T follicular helper cell (primary cell): ENCODE results near the gene TBX1.

Source experiments
- DNase-seq: peaks from one replicate; pipeline ENCODE4 v3.0.0-alpha.2; 2020; ENCODE audit warnings: low read depth

TBX1 gene

GRCh38 chr22:19800306-19800705, 39.7 kb downstream of the TBX1 start:
- no peak for DNase-seq

GRCh38 chr22:19800761-19801244, 40.2 kb downstream of the TBX1 start:
- no peak for DNase-seq

DNA sequence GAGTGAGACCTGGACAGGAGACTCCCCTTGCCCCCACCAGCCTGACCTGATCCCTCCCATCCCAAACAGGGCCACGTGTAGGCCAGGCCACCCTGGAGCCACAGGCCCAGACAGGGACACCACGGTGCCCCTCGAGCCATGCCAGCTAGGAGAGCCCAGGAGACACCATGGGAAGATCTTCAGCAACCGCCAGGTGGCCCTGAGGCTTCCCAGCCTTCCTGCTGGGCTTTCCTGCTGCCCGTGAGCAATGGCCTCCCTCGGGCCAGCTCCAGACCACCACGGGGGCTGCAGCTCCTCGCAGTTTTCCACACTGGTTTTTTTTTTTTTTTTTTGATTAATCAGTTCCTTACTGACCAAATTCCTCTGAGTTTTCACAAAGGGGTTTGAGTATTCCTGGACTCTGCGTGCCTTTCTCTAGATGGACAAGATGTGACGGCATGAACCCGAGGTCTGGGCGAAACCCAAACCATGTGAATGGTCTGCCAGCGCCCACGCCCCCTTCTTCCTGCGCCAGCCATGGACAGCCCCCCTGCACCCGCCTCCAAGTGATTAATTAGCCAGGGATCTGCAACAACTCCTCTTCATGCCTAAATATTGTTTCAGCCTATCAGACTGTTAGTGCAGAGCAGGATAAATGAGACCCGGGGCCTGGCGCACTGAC, 40.9 kb downstream of the TBX1 start:
- DNase-seq: no peak

DNA sequence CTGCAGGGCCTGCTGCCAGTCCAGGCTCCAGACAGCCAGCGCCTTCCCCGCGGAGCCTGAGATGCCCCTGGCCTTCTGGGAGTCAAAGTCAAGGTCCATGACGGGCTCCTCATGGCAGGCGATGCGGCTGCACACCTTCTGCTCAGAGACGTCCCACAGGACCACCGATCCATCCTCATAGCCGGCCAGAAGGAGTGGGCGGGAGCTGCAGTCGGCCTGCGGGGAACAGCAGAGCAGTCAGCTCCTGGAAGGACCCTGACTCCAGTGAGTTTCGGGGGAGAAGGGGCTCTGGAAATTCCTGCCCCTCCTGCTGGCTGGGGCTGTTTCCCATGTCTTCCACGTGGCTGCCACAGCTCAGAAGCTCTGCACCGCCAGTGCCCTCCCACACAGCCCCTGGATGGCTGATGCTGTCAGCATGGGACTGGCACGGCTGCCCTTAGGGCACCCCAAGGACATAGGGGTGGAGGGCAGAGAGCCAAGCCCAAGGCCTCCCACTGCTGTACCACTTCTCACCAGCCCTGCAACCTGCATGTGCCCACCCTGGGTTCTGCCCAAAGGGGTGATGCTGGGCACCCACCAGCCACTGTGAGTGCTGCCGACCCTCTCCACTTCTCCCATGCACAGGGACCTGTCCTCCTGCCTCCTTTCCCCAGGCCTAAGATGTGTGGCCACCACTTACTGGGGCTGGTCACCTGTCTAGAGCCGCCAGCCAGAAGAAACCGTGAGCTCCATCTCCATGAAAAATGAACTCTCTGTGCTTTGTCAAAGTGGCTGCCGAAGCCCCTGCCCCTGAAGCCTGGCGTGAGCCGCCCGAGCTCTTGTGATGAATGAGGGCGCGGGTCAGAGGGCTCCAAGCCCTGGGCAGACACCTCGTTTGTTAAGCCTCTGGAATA, 41.7 kb downstream of the TBX1 start:
- no peak for DNase-seq

GRCh38 chr22:19802894-19803735, 42.5 kb downstream of the TBX1 start:
- DNase-seq: no peak

DNA sequence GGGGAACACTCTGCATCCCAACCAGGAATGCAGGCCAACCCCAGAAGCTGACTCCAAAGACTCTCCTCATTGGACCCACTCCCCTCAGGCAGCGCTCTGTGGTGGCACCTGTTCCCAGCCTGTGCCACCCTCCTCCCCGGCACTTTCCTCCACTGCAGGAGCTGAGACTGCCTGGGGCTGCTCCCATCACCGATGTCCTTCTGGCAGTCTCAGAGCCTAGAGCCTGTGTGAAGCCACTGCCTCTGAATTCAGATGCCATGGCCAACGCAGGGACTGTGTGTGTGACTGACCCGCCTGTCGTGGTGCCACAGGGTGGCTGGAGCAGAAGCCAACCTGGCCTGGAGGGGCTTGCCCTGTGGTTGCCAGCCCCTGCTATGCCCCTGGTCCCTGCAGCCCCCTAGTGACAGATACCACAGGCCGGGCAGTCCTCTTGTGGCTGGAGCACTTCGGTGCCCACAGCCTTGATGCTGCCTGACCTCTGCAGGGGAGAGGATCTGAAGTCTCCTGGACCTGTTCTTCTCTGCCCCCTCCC, 43.2 kb downstream of the TBX1 start:
- DNase-seq: no peak

DNA sequence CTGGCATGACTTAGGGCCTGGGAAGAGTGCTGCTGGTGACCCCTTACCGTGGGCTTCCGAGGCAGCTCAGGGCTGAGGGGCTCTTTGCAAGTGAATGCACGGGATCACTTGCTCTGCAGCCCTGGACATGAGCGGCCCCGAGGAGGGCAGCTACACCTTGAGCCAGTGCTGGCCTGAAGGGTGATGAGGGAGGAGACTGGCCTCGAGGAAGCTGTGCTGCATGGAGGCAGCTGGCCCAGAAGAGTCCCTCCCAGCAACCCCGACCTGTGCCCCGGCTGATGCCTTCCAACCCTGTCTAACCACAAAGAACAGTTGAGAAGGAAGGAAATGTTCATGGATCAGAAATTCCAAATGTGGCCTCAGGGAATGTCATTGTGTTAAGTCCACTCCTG, 45.2 kb downstream of the TBX1 start:
- no peak for DNase-seq

DNA sequence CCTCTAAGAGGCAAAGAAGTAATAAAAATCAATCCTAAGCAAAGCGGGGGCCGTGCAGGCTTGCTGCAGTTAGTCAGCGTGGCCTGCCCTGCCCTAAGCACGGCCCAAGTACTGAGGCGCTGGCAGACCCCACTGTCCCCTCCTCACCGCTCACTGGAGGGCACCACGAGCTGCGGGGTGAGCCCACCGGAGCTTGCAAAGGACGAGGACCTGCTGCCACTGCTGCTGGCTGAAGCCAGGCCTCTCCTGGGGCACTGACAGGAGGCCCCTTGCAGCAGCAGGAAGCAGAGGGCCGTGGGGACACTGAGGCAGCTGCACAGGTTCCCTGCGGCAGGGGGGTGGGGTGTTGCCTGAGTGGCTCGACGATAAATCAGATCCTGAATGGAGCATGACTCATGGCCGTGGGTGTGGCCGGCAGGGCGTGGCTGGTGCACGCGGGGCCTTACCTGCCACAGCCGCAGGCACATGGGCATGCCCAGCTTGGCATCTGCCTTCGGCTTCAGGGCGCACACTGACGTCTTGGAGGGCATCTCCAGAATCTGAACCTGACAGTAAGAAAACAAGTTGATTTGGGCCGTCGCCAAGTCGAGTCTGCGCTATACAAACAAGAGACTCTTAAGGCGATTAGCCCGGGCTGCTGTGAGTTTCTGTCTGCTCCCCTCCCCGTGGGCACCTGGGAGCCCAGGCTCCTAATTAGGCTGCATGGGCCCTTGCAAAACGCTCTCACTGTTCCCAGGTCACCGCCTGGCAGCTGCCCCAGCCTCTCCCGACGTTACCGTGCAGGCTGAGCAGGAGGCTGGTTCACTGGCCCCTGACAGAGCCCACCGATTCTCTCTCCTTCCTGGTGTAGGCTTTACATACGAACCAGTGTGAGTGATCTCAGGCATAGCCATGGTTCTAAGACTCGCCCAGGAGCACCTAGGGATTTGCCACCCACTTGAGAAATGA, 45.9 kb downstream of the TBX1 start:
- DNase-seq: no peak

DNA sequence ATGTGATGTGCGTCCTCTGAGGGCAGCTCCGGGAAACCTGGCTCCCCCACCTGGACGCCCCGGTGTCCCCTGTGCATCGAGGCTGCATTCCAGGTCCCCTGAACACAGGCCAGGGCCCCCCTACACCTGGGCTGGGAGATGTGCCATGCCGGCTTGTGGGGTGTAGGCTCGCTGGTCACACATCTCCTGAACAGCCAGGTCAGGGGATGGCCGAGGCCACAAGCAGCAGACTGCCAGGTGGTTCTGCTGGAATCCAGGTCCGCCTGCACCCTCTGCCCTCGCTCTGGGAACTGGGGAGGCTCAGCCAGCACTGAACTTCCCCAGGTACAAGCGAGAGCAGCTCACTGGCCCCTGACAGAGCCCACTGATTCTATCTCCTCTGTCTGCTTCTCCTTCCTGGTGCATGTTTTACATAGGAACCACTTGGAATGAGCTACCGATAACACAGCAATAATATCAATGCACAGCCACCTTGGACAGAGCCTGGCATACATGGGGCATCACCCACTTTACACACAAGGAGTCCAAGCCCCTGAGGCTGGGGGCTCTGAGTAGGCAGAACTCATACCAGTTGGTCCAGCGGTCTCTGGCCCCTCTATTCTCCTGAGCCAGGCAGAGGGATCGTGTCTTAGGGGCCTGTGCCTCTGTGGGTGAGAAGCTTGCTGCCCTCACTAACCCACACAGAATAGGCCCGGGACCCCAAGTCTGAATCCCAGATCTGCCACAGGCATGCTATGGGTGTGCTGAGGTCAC, 46.8 kb downstream of the TBX1 start:
- no peak for DNase-seq

DNA sequence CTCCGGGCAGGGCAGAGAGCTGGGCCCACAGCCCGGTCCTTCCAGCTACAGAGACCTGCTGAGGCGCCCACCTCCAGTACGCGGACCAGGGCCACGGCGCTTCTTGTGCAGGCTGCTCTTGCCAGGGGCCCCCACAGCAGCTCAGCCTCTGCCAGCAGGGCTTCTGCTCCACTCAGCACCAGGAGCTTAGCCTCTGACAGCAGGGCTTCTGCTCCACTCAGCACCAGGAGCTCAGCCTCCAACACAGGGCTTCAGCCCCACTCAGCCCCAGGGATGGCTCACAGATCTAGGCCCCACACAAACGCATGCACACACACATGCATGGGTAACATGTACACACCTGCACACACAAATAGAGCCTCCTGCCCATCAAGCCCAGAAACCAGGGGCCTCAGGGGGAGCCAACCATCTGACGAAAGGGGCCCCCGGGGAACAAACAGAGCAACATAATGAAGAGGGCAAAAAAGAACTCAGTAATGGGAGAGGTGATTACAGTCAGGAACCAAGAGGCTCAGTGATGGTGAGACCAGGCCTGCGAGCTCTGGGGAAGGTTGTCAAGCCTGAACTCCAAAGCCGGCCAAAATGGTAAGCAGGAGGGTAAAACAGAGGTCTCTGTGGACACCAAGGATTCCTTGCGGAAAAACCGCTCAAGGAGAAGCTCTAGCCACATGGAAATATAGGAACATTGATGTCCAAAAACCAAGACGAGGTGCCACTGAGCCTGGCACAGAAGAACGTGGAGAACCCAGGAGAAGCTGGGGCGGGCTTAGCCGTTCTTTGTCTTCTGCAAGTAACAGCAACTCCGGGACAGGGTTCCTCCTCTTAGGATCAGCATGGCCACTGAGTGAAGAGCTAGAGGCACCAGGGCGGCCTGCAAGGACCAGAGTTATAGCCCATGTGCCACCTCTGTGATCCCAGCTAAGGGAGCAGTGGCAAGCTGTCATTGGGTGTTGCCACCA, 47.6 kb downstream of the TBX1 start:
- DNase-seq: no peak

DNA sequence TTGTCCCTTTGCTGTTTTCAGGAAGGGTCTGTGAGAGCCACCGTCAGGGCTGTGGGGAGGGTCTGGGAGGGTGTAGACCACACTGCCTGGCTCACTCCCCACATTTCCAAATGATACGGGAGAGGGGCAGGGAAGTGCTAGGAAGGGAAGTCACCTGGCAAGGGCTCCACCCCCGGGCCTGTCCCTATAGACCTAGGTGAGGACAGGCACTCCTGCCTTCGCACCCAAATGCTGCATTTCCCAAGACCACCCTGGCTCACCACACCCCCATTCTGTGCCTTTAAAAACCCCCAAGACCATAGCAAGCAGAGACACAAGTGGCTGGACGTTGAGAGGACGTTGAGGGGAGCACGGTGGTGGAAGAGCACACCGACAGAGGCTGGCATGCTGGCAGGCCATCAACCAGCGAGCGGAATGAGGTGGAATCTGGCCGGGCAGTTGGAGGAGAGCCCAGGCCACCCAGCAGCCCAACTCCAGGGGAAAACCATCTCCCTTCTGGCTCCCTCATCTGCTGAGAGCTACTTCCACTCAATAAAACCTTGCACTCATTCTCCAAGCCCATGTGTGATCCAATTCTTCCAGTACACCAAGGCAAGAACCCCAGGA, 48.4 kb downstream of the TBX1 start:
- DNase-seq: no peak

- no peak for DNase-seq
Measured at GRCh38 chr22:19809741-19810140, 49.2 kb downstream of the TBX1 start.

- DNase-seq: no peak
Measured at GRCh38 chr22:19810381-19811201, 50.0 kb downstream of the TBX1 start.

DNA sequence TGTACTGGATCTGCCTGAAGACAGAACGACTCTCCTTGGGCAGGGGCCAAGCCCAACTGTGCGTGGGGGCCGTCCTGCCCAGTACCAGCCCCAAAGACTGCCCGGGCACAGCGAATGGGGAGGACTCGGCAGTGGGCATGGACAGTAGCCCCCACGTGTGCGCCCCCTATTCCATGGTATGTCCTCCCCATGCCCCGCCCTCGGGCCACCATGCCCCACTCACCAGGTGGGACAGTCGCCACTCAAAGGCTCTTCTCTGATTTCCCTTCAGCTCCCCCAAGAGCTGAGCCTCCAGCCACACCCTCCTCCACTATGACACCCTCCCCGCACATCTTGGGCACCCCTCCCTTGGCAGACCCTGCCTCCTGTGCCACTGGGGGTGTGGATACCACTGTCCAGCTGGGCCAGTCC, 50.6 kb downstream of the TBX1 start:
- DNase-seq: no peak

GRCh38 chr22:19811811-19812771, 51.5 kb downstream of the TBX1 start:
- no peak for DNase-seq

DNA sequence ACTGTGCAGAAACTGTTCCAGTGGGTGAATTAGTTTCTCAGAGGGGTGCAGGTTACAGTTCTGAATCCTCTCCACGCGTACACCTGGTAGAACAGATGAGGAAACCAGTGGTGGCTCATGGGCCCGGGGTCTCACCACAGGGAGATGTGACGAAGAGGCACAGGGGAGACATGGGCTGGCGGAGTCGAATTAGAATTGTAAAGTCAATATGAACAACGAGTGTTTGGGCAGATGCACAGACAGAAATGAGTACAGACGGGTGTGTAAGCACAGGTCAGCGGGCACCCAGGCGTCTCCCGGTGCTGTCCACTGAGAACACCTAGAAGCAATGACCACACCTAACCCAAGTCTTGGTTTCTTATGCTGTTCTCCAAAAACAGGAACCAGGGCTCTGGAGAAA, 52.3 kb downstream of the TBX1 start:
- DNase-seq: no peak

DNA sequence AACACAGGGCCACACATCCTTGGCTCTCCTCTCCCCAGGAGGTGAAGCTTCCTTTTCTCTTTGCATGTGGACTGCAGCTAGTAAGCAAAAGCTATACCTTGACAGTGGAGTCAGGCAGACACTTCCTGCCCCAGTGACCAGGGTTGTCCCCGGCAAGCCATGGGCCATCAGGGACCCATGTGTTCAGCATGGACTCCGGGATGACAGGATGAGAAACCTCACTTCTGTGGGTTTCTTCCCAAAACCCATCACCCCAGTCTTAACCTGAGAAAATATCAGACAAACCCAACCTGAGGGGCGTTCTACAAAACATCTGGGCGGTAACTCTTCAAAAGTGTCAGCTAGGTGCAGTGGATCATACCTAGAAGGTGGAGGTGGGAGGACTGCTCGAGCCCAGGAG, 53.9 kb downstream of the TBX1 start:
- DNase-seq: no peak
